Upper lobe of right lung (tissue), 1 donor: ENCODE results near the gene ANKLE2. TPM values are rescaled to one million over a fixed set of nuclear protein-coding genes. Genes with fewer than 3 reads are reported as not detected.

ENCODE experiments used
- ATAC-seq: fragments of 200-7000 bp; cut with Tn5 transposase; one replicate; pipeline ENCODE4 v1.9.1; 2020; ENCODE audit warnings: mild to moderate bottlenecking, moderate library complexity
- DNase-seq: peaks from one replicate; pipeline ENCODE4 v3.0.0-alpha.2; 2020
- H3K27ac ChIP-seq: fragments of 200-600 bp; one replicate; pipeline ENCODE4 v1.8.0; 2022
- H3K27me3 ChIP-seq: fragments of 200-600 bp; one replicate; pipeline ENCODE4 v1.8.0; 2022; ENCODE audit warnings: mild to moderate bottlenecking
- H3K36me3 ChIP-seq: fragments of 200-600 bp; one replicate; pipeline ENCODE4 v1.8.0; 2022
- H3K4me1 ChIP-seq: fragments of 200-600 bp; one replicate; pipeline ENCODE4 v1.8.0; 2022
- H3K4me3 ChIP-seq: fragments of 200-600 bp; one replicate; pipeline ENCODE4 v1.8.0; 2022; ENCODE audit warnings: mild to moderate bottlenecking
- H3K9me3 ChIP-seq: fragments of 200-600 bp; one replicate; pipeline ENCODE4 v1.8.0; 2022
- intact Hi-C: fragments of 100-400 bp; cut with DNase I; formaldehyde crosslinking; loops from one replicate; pipeline ENCODE4 v1.11.0; 2022
- total RNA-seq: library from RNA; stranded (reverse); fragmentation: NEBNext Ultra II Directional; extraction: Animal tissue kit (Norgen Biotek cat#: 25700); gene quantifications from one replicate; pipeline ENCODE4 v1.2.1, GENCODE V29; 2021
- TF ChIP-seq, protein P1 (sequence below): fragments of 200-600 bp; IDR thresholded peaks from one replicate; pipeline ENCODE4 v1.8.0; 2022; ENCODE audit warnings: antibody characterized with exemption
- donor health status: DM: no; HTN: yes; CAD: no; lungs with severe emphysema.

The ANKLE2 gene
- total RNA-seq, 1 donor from 2014 or later = 60.2 TPM

DNA sequence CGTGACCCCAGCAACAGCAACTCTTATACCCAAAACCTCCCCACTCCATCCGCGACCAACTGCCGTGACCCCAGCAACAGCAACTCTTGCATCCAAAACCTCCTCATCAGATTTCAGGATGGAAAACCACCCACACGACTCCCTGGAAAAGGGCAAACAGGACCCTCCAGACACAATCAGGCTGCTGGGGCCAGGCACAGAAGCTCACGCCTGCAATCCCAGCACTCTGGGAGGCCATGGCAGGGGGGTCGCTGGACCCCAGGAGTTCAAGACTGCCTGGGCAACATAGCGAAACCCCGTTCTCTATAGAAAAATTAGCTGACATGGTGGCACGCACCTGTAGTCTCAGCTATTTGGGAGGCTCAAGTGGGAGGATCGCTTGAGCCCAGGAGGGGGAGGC is 31.3 kb downstream of the ANKLE2 start:
- TF ChIP-seq, protein P1, sequence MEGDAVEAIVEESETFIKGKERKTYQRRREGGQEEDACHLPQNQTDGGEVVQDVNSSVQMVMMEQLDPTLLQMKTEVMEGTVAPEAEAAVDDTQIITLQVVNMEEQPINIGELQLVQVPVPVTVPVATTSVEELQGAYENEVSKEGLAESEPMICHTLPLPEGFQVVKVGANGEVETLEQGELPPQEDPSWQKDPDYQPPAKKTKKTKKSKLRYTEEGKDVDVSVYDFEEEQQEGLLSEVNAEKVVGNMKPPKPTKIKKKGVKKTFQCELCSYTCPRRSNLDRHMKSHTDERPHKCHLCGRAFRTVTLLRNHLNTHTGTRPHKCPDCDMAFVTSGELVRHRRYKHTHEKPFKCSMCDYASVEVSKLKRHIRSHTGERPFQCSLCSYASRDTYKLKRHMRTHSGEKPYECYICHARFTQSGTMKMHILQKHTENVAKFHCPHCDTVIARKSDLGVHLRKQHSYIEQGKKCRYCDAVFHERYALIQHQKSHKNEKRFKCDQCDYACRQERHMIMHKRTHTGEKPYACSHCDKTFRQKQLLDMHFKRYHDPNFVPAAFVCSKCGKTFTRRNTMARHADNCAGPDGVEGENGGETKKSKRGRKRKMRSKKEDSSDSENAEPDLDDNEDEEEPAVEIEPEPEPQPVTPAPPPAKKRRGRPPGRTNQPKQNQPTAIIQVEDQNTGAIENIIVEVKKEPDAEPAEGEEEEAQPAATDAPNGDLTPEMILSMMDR = no peak
- Histone ChIP-seq H3K27ac (no peak overlapping the region), H3K27me3 (no peaks in the 10 kb centered on the region), H3K36me3 (peaks cover 83% of the 10 kb centered on the region), H3K9me3 (no peaks in the 10 kb centered on the region), H3K4me1 (no peaks in the 10 kb centered on the region), H3K4me3 (no peak overlapping the region)
- DNase-seq (no peak), ATAC-seq (no peak)
- intact Hi-C loops = no loop called here

DNA sequence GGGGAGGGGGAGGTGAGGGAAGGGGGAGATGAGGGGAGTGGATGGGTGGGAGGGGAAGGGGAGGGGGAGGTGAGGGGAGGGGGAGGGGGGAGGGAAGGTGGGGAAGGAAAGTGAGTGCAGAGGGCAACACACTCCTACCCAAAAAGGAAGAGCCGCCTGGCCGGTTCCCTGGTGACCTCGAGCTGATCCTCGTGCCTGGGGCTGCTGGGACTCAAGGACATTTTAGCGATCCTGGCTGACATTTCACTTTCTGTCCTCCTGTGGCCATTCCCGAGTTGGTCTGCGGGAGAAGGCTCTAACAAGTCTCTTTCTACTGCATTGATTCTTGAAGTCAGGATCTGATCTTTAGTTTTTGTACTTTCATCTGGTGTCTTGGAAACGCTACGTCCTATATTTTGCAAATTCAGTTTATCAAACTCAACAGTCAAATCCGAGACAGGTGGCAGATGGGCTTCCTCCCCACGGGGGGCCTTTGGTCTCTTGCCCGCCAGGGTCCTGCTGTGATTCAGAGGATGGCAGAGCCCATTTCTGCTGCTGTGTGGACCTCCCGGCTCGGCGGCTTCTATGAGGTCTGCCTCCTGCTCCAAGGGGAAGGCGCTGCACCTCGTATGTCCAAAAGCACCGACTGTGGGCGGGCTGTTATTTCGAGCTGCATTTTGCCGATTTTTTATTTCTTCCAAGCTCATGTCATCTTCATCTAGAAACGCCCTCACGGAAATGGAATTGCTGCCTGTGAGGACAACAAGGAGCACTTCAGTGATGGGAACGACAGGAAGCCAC is 31.9 kb downstream of the ANKLE2 start:
- intact Hi-C loops = no loop called here
- no peaks in the 10 kb centered on the region for H3K4me1 ChIP-seq
- TF ChIP-seq, protein P1 = no peak
- ATAC-seq = no peak
- no peaks in the 10 kb centered on the region for H3K27me3 ChIP-seq
- no peak for DNase-seq
- no peak overlapping the region for H3K27ac ChIP-seq
- H3K4me3 ChIP-seq = no peak overlapping the region
- peaks cover 83% of the 10 kb centered on the region for H3K36me3 ChIP-seq
- H3K9me3 ChIP-seq = no peaks in the 10 kb centered on the region

DNA sequence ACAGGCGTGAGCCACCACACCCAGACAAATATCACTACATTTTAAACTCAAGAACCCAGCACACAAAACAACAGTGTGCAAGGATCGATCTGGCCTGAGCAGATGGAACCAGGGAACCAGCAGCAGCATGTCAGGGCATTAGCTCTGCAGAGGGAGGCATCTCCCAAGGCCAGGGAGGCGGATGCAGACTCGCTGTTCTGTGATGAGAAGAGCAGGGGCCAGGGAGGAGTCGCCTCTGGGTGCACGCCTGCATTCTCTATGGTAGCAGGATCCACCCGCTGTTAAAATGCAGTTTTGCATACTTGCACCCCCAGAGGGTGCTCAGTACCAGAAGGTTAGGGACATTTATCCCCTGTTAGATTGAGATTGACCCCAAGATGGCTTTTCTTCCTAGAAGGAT is 33.1 kb downstream of the ANKLE2 start:
- no peak overlapping the region for H3K27ac ChIP-seq
- no peaks in the 10 kb centered on the region for H3K27me3 ChIP-seq
- no peaks in the 10 kb centered on the region for H3K4me1 ChIP-seq
- intact Hi-C loops = no loop called here
- H3K36me3 ChIP-seq = peaks cover 83% of the 10 kb centered on the region
- no peaks in the 10 kb centered on the region for H3K9me3 ChIP-seq
- no peak for DNase-seq
- ATAC-seq = no peak
- no peak overlapping the region for H3K4me3 ChIP-seq
- TF ChIP-seq, protein P1 = no peak

DNA sequence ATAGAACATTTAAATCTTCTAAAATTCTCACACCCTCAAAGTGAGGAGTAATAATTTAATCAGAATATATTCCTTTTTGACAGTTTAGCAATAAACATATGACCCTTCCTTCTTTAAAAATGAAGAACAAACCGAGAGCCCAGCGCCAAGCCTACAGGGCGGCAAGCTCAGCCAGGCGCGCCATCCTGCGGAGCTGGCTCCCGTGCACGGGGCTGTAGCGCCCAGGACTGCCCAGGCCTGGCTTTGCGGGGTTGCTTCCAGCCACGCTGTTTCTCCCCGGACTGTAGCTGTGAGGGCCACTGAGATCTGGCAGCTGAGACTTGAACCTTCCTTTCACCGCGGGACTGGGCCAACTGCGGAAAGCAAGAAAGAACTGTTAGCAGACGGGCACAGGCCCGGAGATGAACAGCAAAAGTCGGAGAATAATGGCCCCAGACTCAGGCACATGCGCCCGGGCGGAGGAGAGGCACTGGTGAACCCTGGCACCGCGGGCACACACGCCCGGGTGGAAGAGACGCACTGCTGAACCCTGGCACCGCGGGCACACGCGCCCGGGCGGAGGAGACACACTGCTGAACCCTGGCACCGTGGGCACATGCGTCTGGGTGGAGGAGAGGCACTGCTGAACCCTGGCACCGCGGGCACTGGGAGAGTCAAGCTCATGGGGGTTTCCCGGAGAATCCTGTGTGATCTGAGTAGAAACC is 34.4 kb downstream of the ANKLE2 start:
- Histone ChIP-seq H3K4me1 (no peaks in the 10 kb centered on the region), H3K27me3 (no peaks in the 10 kb centered on the region), H3K4me3 (no peak overlapping the region), H3K9me3 (no peaks in the 10 kb centered on the region), H3K36me3 (peaks cover 91% of the 10 kb centered on the region), H3K27ac (no peak overlapping the region)
- DNase-seq (no peak), ATAC-seq (peak; percentile 12)
- intact Hi-C loops = no loop called here
- TF ChIP-seq, protein P1 = no peak

DNA sequence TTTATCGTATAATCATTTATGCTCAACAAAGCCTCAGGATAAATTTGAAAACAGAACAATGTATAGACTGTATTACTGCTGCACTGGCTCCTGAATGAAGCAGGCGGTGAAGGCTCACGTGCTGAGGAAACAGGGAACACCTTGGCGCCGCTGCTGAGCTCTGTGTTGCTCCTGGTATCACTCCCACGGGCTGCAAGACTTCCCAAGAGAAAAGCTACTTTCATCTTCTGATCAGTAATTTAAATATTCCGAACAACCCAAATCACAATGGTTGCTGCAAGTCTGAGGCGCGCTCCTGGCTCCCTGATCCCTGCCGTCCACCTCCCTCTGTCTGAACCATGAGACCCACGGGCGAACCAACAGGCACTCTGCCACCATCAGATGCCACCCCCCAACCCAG is 35.2 kb downstream of the ANKLE2 start:
- Histone ChIP-seq H3K9me3 (no peaks in the 10 kb centered on the region), H3K4me3 (no peak overlapping the region), H3K4me1 (no peaks in the 10 kb centered on the region), H3K27me3 (no peaks in the 10 kb centered on the region), H3K27ac (no peak overlapping the region), H3K36me3 (peaks cover 91% of the 10 kb centered on the region)
- DNase-seq (no peak), ATAC-seq (no peak)
- intact Hi-C loops = no loop called here
- TF ChIP-seq, protein P1 = no peak
